Measurements from ENCODE around the gene BAIAP3.

DNA sequence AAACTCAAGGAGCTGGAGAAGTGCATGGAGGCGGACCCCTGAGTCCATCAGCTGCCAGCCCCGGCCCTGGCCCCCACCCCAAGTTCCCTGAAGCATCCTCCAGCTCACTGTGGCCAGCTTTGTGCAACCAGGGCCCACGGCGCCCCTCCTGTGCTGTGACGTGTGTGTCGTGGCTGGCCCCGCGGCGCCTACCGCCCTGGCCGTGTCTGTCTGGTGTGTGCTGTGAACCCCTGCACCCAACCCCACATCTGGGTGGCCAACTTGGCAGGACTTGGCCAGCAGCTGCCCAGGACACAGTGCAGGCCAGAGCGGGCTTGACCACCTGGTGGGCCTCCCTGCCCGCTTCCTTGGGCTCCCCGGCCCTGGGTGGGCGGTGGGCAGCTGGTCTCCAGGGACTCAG lies 15.0 kb downstream of the BAIAP3 start:
- TF ChIP-seq, protein P1, sequence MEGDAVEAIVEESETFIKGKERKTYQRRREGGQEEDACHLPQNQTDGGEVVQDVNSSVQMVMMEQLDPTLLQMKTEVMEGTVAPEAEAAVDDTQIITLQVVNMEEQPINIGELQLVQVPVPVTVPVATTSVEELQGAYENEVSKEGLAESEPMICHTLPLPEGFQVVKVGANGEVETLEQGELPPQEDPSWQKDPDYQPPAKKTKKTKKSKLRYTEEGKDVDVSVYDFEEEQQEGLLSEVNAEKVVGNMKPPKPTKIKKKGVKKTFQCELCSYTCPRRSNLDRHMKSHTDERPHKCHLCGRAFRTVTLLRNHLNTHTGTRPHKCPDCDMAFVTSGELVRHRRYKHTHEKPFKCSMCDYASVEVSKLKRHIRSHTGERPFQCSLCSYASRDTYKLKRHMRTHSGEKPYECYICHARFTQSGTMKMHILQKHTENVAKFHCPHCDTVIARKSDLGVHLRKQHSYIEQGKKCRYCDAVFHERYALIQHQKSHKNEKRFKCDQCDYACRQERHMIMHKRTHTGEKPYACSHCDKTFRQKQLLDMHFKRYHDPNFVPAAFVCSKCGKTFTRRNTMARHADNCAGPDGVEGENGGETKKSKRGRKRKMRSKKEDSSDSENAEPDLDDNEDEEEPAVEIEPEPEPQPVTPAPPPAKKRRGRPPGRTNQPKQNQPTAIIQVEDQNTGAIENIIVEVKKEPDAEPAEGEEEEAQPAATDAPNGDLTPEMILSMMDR (IDR thresholded peaks at IDR 0.05): no peak
- TF ChIP-seq POLR2A (IDR thresholded peaks at IDR 0.05): no peak
